GM12865 (cell line): ENCODE measurements around the gene ALLC.
"Not testable (repeated sequence)": the region's sequence is repeated elsewhere in the genome, so short reads cannot be mapped to it uniquely, and the experiment has no call there.

ENCODE experiments used
- DNase-seq: peaks from one replicate; pipeline ENCODE4 v3.0.0; 2010; ENCODE audit warnings: low read depth
- H3K4me3 ChIP-seq: 2 replicates; pipeline ENCODE4 v1.5.1; 2011; ENCODE audit warnings: mild to moderate bottlenecking, low read depth, low read length, control low read depth
- CTCF ChIP-seq: IDR thresholded peaks from 2 replicates; pipeline ENCODE4 v1.5.1; 2011; ENCODE audit warnings: low read length, control low read depth, low read depth, inconsistent platforms; ENCODE audit not compliant: insufficient read depth; ENCODE audit errors: missing control alignments

ALLC gene

GRCh38 chr2:3613524-3613905 is 44.5 kb upstream of the ALLC start:
- no peak overlapping the region for H3K4me3 ChIP-seq
- no peak for DNase-seq
- no peak for TF ChIP-seq CTCF

GRCh38 chr2:3614743-3615142 is 43.3 kb upstream of the ALLC start:
- DNase-seq, result not testable (repeated sequence)

GRCh38 chr2:3615541-3616200 is 42.3 kb upstream of the ALLC start:
- not testable (repeated sequence) for DNase-seq, H3K4me3 ChIP-seq

More at GRCh38 chr2:3614743-3615142, 43.3 kb upstream of the ALLC start:
- H3K4me3 ChIP-seq, result not testable (repeated sequence)

GRCh38 chr2:3616435-3617197 is 41.4 kb upstream of the ALLC start:
- DNase-seq, H3K4me3 ChIP-seq: not testable (repeated sequence)

GRCh38 chr2:3617198-3617890 is 40.7 kb upstream of the ALLC start:
- TF ChIP-seq CTCF, result no peak
- no peak overlapping the region for H3K4me3 ChIP-seq
- no peak for DNase-seq

- DNase-seq, result no peak
- no peak overlapping the region for H3K4me3 ChIP-seq
- no peak for TF ChIP-seq CTCF
These were observed 39.6 kb upstream of the ALLC start for GRCh38 chr2:3618367-3618766.

- DNase-seq, result no peak
- no peak overlapping the region for H3K4me3 ChIP-seq
- no peak for TF ChIP-seq CTCF
These were observed 39.0 kb upstream of the ALLC start for GRCh38 chr2:3619033-3619432.

GRCh38 chr2:3619661-3620060 is 38.3 kb upstream of the ALLC start:
- not testable (repeated sequence) for DNase-seq, H3K4me3 ChIP-seq

GRCh38 chr2:3620834-3621233 is 37.2 kb upstream of the ALLC start:
- no peak for TF ChIP-seq CTCF
- no peak overlapping the region for H3K4me3 ChIP-seq
- no peak for DNase-seq
